Sigmoid colon (tissue), 4 donors: ENCODE data around the gene NFRKB.
"Not testable (repeated sequence)": the region's sequence is repeated elsewhere in the genome, so short reads cannot be mapped to it uniquely, and the experiment has no call there.

Experiments
- EP300 ChIP-seq, 4 donors: sonication (generic); formaldehyde crosslinking; IDR thresholded peaks; one replicate each; pipeline ENCODE4 v1.6.1; 2017; ENCODE audit warnings: antibody characterized with exemption in 4 of 4
- POLR2A ChIP-seq, 2 donors: fragments of 450-650 bp; IDR thresholded peaks; one replicate each; pipeline ENCODE4 v1.6.1; 2016; ENCODE audit warnings: antibody characterized with exemption in 2 of 2, mild to moderate bottlenecking in 2 of 2, moderate library complexity in 2 of 2
- POLR2AphosphoS5 ChIP-seq, 4 donors: sonication (generic); formaldehyde crosslinking; IDR thresholded peaks; one replicate each; pipeline ENCODE4 v1.6.1; 2017; ENCODE audit warnings: antibody characterized with exemption in 4 of 4
- TF ChIP-seq, protein P1 (sequence below), 4 experiments: fragments of 450-650 bp in 3 of 4; fragments of 200-600 bp in 1 of 4; IDR thresholded peaks; one replicate each; pipeline ENCODE4 v1.5.1; 2016 to 2019; ENCODE audit warnings: antibody characterized with exemption in 4 of 4, mild to moderate bottlenecking in 3 of 4, moderate library complexity in 2 of 4

DNA sequence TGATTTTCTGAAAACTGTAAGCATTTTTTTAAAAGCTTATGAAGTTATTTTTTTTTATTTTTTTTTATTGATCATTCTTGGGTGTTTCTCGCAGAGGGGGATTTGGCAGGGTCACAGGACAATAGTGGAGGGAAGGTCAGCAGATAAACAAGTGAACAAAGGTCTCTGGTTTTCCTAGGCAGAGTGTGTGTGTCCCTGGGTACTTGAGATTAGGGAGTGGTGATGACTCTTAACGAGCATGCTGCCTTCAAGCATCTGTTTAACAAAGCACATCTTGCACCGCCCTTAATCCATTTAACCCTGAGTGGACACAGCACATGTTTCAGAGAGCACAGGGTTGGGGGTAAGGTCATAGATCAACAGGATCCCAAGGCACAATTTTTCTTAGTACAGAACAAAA is 48.0 kb downstream of the NFRKB start:
- not testable (repeated sequence) for TF ChIP-seq POLR2A, POLR2AphosphoS5, EP300 (IDR thresholded peaks at IDR 0.05)
- TF ChIP-seq, protein P1, sequence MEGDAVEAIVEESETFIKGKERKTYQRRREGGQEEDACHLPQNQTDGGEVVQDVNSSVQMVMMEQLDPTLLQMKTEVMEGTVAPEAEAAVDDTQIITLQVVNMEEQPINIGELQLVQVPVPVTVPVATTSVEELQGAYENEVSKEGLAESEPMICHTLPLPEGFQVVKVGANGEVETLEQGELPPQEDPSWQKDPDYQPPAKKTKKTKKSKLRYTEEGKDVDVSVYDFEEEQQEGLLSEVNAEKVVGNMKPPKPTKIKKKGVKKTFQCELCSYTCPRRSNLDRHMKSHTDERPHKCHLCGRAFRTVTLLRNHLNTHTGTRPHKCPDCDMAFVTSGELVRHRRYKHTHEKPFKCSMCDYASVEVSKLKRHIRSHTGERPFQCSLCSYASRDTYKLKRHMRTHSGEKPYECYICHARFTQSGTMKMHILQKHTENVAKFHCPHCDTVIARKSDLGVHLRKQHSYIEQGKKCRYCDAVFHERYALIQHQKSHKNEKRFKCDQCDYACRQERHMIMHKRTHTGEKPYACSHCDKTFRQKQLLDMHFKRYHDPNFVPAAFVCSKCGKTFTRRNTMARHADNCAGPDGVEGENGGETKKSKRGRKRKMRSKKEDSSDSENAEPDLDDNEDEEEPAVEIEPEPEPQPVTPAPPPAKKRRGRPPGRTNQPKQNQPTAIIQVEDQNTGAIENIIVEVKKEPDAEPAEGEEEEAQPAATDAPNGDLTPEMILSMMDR (IDR thresholded peaks at IDR 0.05) = not testable (repeated sequence)
